HCT116 (cell line): ENCODE results near the gene FBXL17. TPM values are rescaled to one million over a fixed set of nuclear protein-coding genes. Genes with fewer than 3 reads are reported as not detected.

Experiments used
- ATAC-seq: fragments of 200-7000 bp; cut with Tn5 transposase; 2 replicates; pipeline ENCODE4 v1.9.1; 2020; ENCODE audit warnings: mild to moderate bottlenecking, moderate library complexity
- BruUV-seq: library from RNA; stranded (reverse); fragments of 400-500 nt; replicated peaks from 2 replicates; lab custom pipeline; 2021; lab: Mats Ljungman, UMichigan
- CTCF ChIA-PET: fragments of 300-600 bp; sonication (Branson Sonifier 250); formaldehyde crosslinking; loops from one replicate; lab custom pipeline; 2021; ENCODE audit warnings: antibody characterized with exemption; lab: Charles Lee
- POLR2A ChIA-PET: fragments of 300-600, 350-600 bp; sonication (Branson Sonifier 250); formaldehyde crosslinking; loops from one replicate; lab custom pipeline; 2021; ENCODE audit warnings: antibody characterized with exemption; lab: Charles Lee
- RAD21 ChIA-PET, 2 experiments: fragments of 300-600 bp; sonication (Branson Sonifier 250); formaldehyde crosslinking; loops; one replicate each; lab custom pipeline; 2023; ENCODE audit warnings: low total read pairs in 2 of 2; ENCODE audit not compliant: uncharacterized antibody in 2 of 2, unreplicated experiment in 2 of 2, low non-redundant PET in 1 of 2; lab: Charles Lee
- DNase-seq: peaks from one replicate; pipeline ENCODE4 v3.0.0-alpha.2; 2010; ENCODE audit warnings: low read depth, low spot score
- H2AFZ ChIP-seq: fragments of 200-600 bp; shearing (Covaris generic), sonication (generic); 2 replicates; pipeline ENCODE4 v1.6.1; 2017; ENCODE audit warnings: low read depth, mixed run types, mixed read lengths, antibody characterized with exemption, low read length; ENCODE audit not compliant: poor library complexity, severe bottlenecking
- H3K27ac ChIP-seq: 2 replicates; pipeline ENCODE4 v1.5.1; 2012; ENCODE audit warnings: low read depth, low read length
- H3K27me3 ChIP-seq: fragments of 200-600 bp; sonication (generic); 2 replicates; pipeline ENCODE4 v1.6.1; 2016; ENCODE audit warnings: mixed run types, low read length, mixed read lengths; ENCODE audit not compliant: insufficient read depth
- H3K36me3 ChIP-seq, 2 experiments: fragments of 200-500 bp in 1 of 2; fragments of 200-600 bp in 1 of 2; sonication (Bioruptor generic) in 1 of 2; sonication (generic) in 1 of 2; 2 replicates each; pipeline versions ENCODE4 v1.5.1 to v1.6.1; 2014 to 2016; ENCODE audit warnings: low read length in 2 of 2, inconsistent platforms in 1 of 2, mixed read lengths in 1 of 2, mixed run types in 1 of 2; ENCODE audit not compliant: insufficient read depth in 2 of 2, control insufficient read depth in 1 of 2
- H3K4me1 ChIP-seq, 2 experiments: fragments of 200-600 bp in 1 of 2; sonication (generic) in 1 of 2; 2 replicates each; pipeline versions ENCODE4 v1.5.1 to v1.6.1; 2012 to 2017; ENCODE audit warnings: low read length in 2 of 2, inconsistent platforms in 1 of 2, mild to moderate bottlenecking in 1 of 2, mixed read lengths in 1 of 2, mixed run types in 1 of 2, moderate library complexity in 1 of 2; ENCODE audit not compliant: insufficient read depth in 2 of 2, control insufficient read depth in 1 of 2
- H3K4me2 ChIP-seq: fragments of 200-600 bp; sonication (generic); 2 replicates; pipeline ENCODE4 v1.6.1; 2017; ENCODE audit warnings: mixed run types, low read length, mixed read lengths
- H3K4me3 ChIP-seq, 2 experiments: fragments of 200-600 bp in 1 of 2; sonication (generic) in 1 of 2; replicated peaks in 1 of 2; 2 replicates each; pipeline ENCODE4 v1.5.1; 2011 to 2016; ENCODE audit warnings: low read length in 2 of 2, control low read depth in 1 of 2, low read depth in 1 of 2, mild to moderate bottlenecking in 1 of 2, mixed read lengths in 1 of 2, mixed run types in 1 of 2
- H3K79me2 ChIP-seq: fragments of 200-600 bp; sonication (generic); 2 replicates; pipeline ENCODE4 v1.6.1; 2017; ENCODE audit warnings: mild to moderate bottlenecking, mixed run types, low read length, moderate library complexity, mixed read lengths; ENCODE audit not compliant: insufficient read depth
- H3K9ac ChIP-seq: fragments of 200-600 bp; sonication (generic); 2 replicates; pipeline ENCODE4 v1.6.1; 2016; ENCODE audit warnings: low read length, mixed read lengths
- H3K9me2 ChIP-seq: fragments of 200-600 bp; sonication (generic), shearing (Covaris generic); 2 replicates; pipeline ENCODE4 v1.6.1; 2017; ENCODE audit warnings: mixed run types, mild to moderate bottlenecking, moderate library complexity; ENCODE audit not compliant: insufficient read depth
- H3K9me3 ChIP-seq, 2 experiments: fragments of 200-500 bp in 1 of 2; fragments of 200-600 bp in 1 of 2; sonication (Bioruptor generic) in 1 of 2; sonication (generic) in 1 of 2; 2 replicates each; pipeline ENCODE4 v1.6.1; 2014 to 2017; ENCODE audit warnings: low read length in 2 of 2, mixed read lengths in 2 of 2, inconsistent platforms in 1 of 2, low read depth in 1 of 2, mild to moderate bottlenecking in 1 of 2, mixed run types in 1 of 2, moderate library complexity in 1 of 2; ENCODE audit not compliant: control insufficient read depth in 1 of 2, insufficient read depth in 1 of 2
- H4K20me1 ChIP-seq: fragments of 200-600 bp; sonication (generic), shearing (Covaris generic); 2 replicates; pipeline ENCODE4 v1.6.1; 2017; ENCODE audit warnings: mixed run types, mild to moderate bottlenecking, moderate library complexity; ENCODE audit not compliant: insufficient read depth
- ATF3 ChIP-seq: IDR thresholded peaks from 2 replicates; pipeline ENCODE4 v1.6.1; 2012
- ELF1 ChIP-seq: IDR thresholded peaks from 2 replicates; pipeline ENCODE4 v1.6.1; 2012; ENCODE audit warnings: low read depth, borderline replicate concordance
- EZH2 ChIP-seq: fragments of 200-600 bp; sonication (generic); IDR thresholded peaks from 2 replicates; pipeline ENCODE4 v1.6.1; 2017; ENCODE audit warnings: antibody characterized with exemption, mixed run types
- REST ChIP-seq: IDR thresholded peaks from 2 replicates; pipeline ENCODE4 v1.6.1; 2012; ENCODE audit warnings: low read depth
- YY1 ChIP-seq: IDR thresholded peaks from 2 replicates; pipeline ENCODE4 v1.6.1; 2011; ENCODE audit warnings: low read length, low read depth, moderate library complexity, mild to moderate bottlenecking; ENCODE audit not compliant: insufficient replicate concordance; ENCODE audit errors: extremely low read depth
- intact Hi-C: fragments of 100-400 bp; cut with micrococcal nuclease; formaldehyde crosslinking; loops from 2 replicates; pipeline ENCODE4 v1.10.0; 2022
- total RNA-seq: library from RNA; stranded (reverse); gene quantifications from one replicate; pipeline ENCODE4 v1.2.1, GENCODE V29; 2021; ENCODE audit not compliant: unreplicated experiment

Gene FBXL17
- total RNA-seq, 1 experiment from 2014 or later, result 9.4 TPM

- TF ChIP-seq REST (no peak), ATF3 (no peak)
Measured at GRCh38 chr5:108381954-108382783, at the start of gene FBXL17 (continued).

GRCh38 chr5:108430931-108431608 is 49.2 kb upstream of the FBXL17 start:
- no TSS peak for BruUV-seq
- no peaks in the 10 kb centered on the region for H3K9me2 ChIP-seq
- H3K79me2 ChIP-seq, result no peaks in the 10 kb centered on the region
- TF ChIP-seq EZH2, result no peak
- TF ChIP-seq YY1, result no peak
- TF ChIP-seq ELF1, result no peak
- POLR2A ChIA-PET, result no interaction called here
- H3K9ac ChIP-seq, result no peak overlapping the region
- H3K9me3 ChIP-seq, result no peaks in the 10 kb centered on the region
- H2AFZ ChIP-seq, result no peak overlapping the region
- DNase-seq (no peak), ATAC-seq (no peak)
- intact Hi-C loops, result no loop called here
- H3K4me3 ChIP-seq, result no peak overlapping the region
- CTCF ChIA-PET, result no interaction called here
- RAD21 ChIA-PET, result no interaction called here
- no peaks in the 10 kb centered on the region for H3K27me3 ChIP-seq
- H3K36me3 ChIP-seq, result no peaks in the 10 kb centered on the region; a peak in 1 of 4 replicates
- no peaks in the 10 kb centered on the region for H3K4me1 ChIP-seq
- no peaks in the 10 kb centered on the region for H4K20me1 ChIP-seq
- no peak overlapping the region for H3K27ac ChIP-seq
- no peak overlapping the region for H3K4me2 ChIP-seq
